ENCODE measurements around the gene DLGAP4.

Gene DLGAP4

DNA sequence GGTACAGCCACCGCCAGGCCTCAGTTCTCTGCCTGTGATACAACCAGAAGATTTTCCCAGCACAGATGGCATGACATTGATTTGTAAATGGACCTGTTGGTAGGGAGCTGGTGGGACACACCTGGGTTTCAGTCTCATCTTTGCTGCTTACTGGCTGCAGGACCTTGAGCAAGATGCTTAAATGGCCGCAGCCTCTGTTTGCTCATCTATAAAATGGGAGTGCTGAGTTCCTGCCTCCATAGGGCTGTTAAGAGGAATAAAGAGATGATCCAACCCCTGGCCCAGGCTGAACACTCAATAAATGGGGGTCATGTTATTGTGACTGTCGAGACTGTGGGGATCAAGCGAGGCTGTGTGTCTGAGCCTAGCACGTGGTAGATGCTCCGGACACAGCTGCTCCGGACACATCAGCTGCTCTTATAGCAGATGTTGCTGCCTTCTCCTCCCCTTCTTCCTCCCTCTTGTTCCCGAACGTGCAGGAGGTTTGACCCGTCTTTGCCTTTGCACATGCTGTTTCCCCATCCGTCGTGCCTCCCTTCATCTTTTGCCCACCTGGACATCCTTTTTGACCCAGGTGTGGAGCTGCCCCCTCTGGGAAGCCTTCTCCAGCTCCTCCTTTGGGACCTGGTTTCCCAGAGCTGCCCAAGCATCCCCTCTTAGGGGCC lies 29.2 kb downstream of the DLGAP4 start:
- no peak overlapping the region for H3K4me3 ChIP-seq (ENCODE audit: low read length)
- no peak overlapping the region for H3K4me2 ChIP-seq (ENCODE audit: low read length)
- H3K36me3 ChIP-seq (ENCODE audit: control insufficient read depth, low read length), result no peaks in the 10 kb centered on the region
- H3K79me2 ChIP-seq (ENCODE audit: control insufficient read depth, low read length), result no peaks in the 10 kb centered on the region
- no peak overlapping the region for H3K27ac ChIP-seq (ENCODE audit: low read depth, low read length)
- H3K9me3 ChIP-seq (ENCODE audit: control insufficient read depth, insufficient read depth, low read length), result no peaks in the 10 kb centered on the region
- H3F3A ChIP-seq (ENCODE audit: control insufficient read depth, insufficient read depth), result no peaks in the 10 kb centered on the region
- H3K9me2 ChIP-seq (replicated peaks; ENCODE audit: control insufficient read depth, low read length), result no peaks in the 10 kb centered on the region
- no peak for TF ChIP-seq EZH2phosphoT487 (IDR thresholded peaks at IDR 0.05; ENCODE audit: borderline replicate concordance, low read length)
- TF ChIP-seq, protein P1, sequence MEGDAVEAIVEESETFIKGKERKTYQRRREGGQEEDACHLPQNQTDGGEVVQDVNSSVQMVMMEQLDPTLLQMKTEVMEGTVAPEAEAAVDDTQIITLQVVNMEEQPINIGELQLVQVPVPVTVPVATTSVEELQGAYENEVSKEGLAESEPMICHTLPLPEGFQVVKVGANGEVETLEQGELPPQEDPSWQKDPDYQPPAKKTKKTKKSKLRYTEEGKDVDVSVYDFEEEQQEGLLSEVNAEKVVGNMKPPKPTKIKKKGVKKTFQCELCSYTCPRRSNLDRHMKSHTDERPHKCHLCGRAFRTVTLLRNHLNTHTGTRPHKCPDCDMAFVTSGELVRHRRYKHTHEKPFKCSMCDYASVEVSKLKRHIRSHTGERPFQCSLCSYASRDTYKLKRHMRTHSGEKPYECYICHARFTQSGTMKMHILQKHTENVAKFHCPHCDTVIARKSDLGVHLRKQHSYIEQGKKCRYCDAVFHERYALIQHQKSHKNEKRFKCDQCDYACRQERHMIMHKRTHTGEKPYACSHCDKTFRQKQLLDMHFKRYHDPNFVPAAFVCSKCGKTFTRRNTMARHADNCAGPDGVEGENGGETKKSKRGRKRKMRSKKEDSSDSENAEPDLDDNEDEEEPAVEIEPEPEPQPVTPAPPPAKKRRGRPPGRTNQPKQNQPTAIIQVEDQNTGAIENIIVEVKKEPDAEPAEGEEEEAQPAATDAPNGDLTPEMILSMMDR (IDR thresholded peaks at IDR 0.05; ENCODE audit: low read depth, low read length, poor library complexity, severe bottlenecking), result no peak
- no peaks in the 10 kb centered on the region for H4K20me1 ChIP-seq (ENCODE audit: control insufficient read depth, insufficient read depth, low read depth, low read length)
- no peaks in the 10 kb centered on the region for H3K27me3 ChIP-seq (ENCODE audit: control insufficient read depth, low read length)
- H3K4me1 ChIP-seq (ENCODE audit: control insufficient read depth, low read length), result no peaks in the 10 kb centered on the region

DNA sequence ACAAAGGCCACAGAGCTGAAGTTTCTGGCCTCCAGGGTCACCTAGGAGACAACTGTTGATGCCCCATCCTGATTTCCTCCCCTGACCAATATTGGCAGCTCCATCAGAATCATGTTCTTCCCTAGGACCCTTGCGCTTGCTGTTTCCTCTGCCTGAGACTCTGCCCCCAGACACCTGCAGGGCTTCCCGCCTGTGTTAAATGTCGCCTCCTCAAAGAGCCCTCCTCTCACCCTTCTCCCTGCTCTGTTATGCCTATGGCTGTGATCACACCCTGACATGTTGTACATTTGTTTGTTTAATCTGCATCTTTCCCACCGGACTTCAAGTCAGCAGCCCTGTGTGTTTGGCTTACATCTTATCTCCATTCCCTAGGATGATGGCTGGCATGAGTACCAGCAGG lies 30.1 kb downstream of the DLGAP4 start:
- Histone ChIP-seq H3K9me2 (replicated peaks; ENCODE audit: control insufficient read depth, low read length) (no peaks in the 10 kb centered on the region), H3K4me1 (ENCODE audit: control insufficient read depth, low read length) (no peaks in the 10 kb centered on the region), H3K4me3 (ENCODE audit: low read length) (no peak overlapping the region), H3K27ac (ENCODE audit: low read depth, low read length) (no peak overlapping the region), H3K4me2 (ENCODE audit: low read length) (no peak overlapping the region), H3K27me3 (ENCODE audit: control insufficient read depth, low read length) (no peaks in the 10 kb centered on the region), H3K9me3 (ENCODE audit: control insufficient read depth, insufficient read depth, low read length) (no peaks in the 10 kb centered on the region), H4K20me1 (ENCODE audit: control insufficient read depth, insufficient read depth, low read depth, low read length) (no peaks in the 10 kb centered on the region), H3K79me2 (ENCODE audit: control insufficient read depth, low read length) (no peaks in the 10 kb centered on the region), H3F3A (ENCODE audit: control insufficient read depth, insufficient read depth) (no peaks in the 10 kb centered on the region), H3K36me3 (ENCODE audit: control insufficient read depth, low read length) (no peaks in the 10 kb centered on the region)
- no peak for TF ChIP-seq EZH2phosphoT487 (IDR thresholded peaks at IDR 0.05; ENCODE audit: borderline replicate concordance, low read length)
- TF ChIP-seq, protein P1 (IDR thresholded peaks at IDR 0.05; ENCODE audit: low read depth, low read length, poor library complexity, severe bottlenecking), result no peak

DNA sequence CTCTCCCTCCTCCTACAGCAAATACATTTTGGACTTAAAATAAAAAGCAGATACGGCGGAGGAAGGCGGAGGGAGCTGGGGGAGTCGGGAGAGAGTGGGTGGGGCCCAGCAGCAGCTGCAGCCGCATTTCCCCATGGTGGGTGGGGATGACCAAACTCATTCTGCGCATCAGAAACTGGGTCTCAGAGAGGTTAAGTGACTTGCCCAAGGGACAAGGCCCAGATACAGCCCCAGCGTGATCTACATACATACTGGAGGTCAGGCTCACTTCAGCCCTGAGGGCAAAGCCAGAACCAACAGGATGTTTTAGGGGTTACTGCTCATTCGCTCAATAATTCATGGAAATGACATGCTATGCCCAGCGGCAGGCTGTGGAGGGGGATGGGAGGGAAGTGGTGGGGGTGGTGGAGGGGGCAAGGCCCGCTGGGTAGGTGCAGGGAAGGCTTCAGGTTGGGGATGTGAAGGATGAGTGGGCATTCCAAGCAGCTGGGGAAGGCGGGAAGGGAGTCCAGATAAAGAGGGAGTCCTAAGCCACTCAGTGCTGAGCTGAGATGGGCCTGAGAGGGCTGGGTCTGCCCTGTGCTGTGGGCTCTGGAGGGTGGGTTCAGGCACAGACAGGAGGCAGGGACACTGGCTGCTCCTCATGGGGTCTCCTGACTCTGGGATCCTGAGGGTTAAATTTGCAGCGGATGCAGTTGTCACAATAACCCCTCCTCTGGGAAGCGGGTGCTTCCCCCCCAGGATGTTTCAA lies 31.0 kb downstream of the DLGAP4 start:
- TF ChIP-seq EZH2phosphoT487 (IDR thresholded peaks at IDR 0.05; ENCODE audit: borderline replicate concordance, low read length), result no peak
- TF ChIP-seq, protein P1 (IDR thresholded peaks at IDR 0.05; ENCODE audit: low read depth, low read length, poor library complexity, severe bottlenecking), result no peak
- Histone ChIP-seq H3K9me3 (ENCODE audit: control insufficient read depth, insufficient read depth, low read length) (no peaks in the 10 kb centered on the region), H3K4me2 (ENCODE audit: low read length) (no peak overlapping the region), H3K4me1 (ENCODE audit: control insufficient read depth, low read length) (no peaks in the 10 kb centered on the region), H3K36me3 (ENCODE audit: control insufficient read depth, low read length) (no peaks in the 10 kb centered on the region), H3K79me2 (ENCODE audit: control insufficient read depth, low read length) (no peaks in the 10 kb centered on the region), H3K9me2 (replicated peaks; ENCODE audit: control insufficient read depth, low read length) (no peaks in the 10 kb centered on the region), H3K27ac (ENCODE audit: low read depth, low read length) (no peak overlapping the region), H4K20me1 (ENCODE audit: control insufficient read depth, insufficient read depth, low read depth, low read length) (no peaks in the 10 kb centered on the region), H3K27me3 (ENCODE audit: control insufficient read depth, low read length) (no peaks in the 10 kb centered on the region), H3F3A (ENCODE audit: control insufficient read depth, insufficient read depth) (no peaks in the 10 kb centered on the region), H3K4me3 (ENCODE audit: low read length) (no peak overlapping the region)

All from DOHH2 (cell line).